GM11168 (cell line): ENCODE data around the gene ZKSCAN2.

Source experiments
- in situ Hi-C: fragments of 300-500 bp; cut with MboI; formaldehyde crosslinking; loops from one replicate; pipeline ENCODE4 v1.12.0; 2022; ENCODE audit warnings: low sequenced_read_pairs; ENCODE audit not compliant: unreplicated experiment

Gene ZKSCAN2

DNA sequence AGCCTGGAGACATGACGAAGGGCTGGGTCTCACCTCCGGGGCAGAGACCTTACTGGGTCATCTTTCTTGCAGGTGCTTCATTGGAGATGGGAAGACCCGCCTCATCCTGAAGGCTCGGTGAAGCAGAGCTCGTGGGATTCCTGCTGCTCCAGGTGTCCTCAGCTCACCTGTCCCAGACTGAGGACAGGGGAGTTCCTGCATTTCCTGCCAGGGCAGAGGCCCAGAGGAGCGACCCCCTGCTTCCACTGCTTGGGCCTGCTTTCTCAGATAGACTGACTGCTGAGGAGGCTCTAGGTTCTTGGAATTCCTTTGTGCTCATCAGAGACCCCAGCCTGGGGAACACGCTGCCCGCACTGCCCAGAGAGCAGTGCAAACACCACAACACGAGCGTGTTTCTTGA, 29.3 kb downstream of the ZKSCAN2 start:
- in situ Hi-C loops, result loop anchor here (10.0 kb wide), 2 partner anchors 104 to 164 kb away; no protein-coding TSS in a partner anchor

DNA sequence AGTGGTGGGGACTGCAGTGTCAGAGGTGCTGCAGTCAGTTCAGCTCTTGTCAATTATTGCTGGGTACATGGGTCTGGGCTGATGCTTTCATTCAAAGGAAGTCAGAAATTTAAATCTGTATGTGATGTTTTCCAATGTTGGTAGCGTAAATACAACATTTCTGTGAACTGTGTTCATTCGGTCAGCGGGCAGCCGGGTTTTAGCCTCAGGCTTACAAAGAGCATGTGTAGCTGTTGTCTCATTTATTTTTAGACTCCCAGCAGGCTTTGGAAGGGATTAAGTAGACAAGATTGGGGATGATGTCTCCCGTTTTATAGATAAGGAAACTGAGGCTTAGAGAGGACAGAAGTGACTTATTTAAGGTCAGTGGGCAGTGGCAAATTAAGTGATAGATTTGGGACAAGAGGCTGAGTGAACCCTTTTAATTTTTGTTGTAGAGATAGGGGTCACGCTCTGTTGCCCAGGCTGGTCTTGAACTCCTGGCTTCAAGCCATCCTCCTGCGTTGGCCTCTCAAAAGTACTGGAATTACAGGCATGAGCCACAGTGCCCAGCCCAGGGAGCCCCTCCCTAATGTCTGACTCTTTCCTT, 32.8 kb downstream of the ZKSCAN2 start:
- in situ Hi-C loops, result loop anchor here (10.0 kb wide), 2 partner anchors 100 to 160 kb away; no protein-coding TSS in a partner anchor

- in situ Hi-C loops, result loop anchor here (10.0 kb wide), 2 partner anchors 99 to 159 kb away; no protein-coding TSS in a partner anchor
Observed at GRCh38 chr16:25223964-25224363, 33.7 kb downstream of the ZKSCAN2 start.

DNA sequence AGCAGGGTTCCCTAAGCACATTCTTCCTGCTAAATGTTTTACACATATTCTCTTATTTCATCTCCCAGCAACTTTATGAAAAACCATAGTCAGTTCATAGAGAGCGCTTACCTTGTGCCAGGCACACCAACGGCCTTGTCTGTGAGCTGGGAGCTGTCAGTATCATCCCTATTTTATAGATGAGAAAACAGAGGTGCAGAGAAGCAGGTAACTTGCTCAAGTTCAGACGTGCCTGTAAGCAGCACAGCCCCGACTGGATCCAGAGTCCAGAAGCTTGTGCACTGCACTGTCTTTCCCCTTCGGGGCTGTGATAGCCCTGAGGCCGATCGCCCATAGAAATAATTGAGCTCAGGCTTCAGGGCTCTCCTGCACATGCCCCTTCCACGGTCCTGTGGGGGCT, 34.7 kb downstream of the ZKSCAN2 start:
- in situ Hi-C loops, result loop anchor here (10.0 kb wide), 2 partner anchors 98 to 158 kb away; no protein-coding TSS in a partner anchor

- in situ Hi-C loops, result no loop called here
Observed at GRCh38 chr16:25219070-25219737, 38.4 kb downstream of the ZKSCAN2 start.

DNA sequence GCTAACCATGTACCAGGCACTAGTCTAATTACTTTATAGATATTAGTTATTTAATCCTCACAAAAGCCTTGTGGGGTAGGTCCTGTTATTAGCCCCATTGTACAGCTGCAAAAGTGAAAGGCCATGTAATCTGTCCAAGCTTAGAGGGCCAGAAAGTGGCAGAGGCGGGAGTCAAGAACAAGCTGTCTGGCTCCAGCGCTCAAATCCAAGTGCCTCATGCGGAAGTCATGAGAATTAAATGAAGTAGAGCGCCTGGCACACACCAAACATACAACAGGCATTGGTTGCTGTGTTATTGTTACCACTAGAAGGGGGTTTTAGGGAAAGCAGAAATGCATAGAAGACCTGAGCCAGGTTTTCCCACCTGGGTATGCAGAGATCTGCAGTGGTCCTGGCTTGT, 39.7 kb downstream of the ZKSCAN2 start:
- in situ Hi-C loops, result no loop called here

DNA sequence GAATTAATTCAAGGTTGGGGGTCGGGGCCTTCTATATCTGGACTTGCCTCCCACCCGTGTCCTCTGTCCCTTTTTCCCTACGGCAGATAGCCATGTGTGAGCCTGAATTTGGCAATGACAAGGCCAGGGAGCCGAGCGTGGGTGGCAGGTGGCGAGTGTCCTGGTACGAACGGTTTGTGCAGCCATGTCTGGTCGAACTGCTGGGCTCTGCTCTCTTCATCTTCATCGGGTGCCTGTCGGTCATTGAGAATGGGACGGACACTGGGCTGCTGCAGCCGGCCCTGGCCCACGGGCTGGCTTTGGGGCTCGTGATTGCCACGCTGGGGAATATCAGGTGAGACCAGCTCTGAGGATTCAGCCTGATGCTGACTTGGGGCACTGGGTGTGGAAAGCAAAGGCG, 40.5 kb downstream of the ZKSCAN2 start:
- in situ Hi-C loops, result no loop called here

- in situ Hi-C loops, result no loop called here
Observed at GRCh38 chr16:25213709-25214397, 43.8 kb downstream of the ZKSCAN2 start.

DNA sequence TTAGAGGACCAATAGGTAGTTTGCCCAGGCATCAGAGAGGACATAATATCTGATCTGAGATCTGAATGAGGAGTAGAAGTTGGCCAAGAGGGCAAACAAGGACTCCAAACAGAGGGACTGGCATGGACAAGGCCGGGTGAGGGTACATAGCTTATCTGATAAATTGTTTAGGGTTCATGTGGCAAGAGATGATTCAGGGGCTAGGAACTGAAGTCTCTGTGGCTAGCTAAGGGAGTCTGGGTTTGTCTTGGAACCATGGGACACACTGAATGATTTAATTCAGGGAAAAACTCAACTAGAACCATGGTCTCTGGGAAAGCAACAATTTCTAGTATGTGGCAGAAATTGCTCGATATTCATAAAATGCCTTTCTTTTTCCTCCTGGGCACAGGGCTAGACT, 45.0 kb downstream of the ZKSCAN2 start:
- in situ Hi-C loops, result no loop called here

- in situ Hi-C loops, result no loop called here
Observed at GRCh38 chr16:25210758-25211157, 46.9 kb downstream of the ZKSCAN2 start.

DNA sequence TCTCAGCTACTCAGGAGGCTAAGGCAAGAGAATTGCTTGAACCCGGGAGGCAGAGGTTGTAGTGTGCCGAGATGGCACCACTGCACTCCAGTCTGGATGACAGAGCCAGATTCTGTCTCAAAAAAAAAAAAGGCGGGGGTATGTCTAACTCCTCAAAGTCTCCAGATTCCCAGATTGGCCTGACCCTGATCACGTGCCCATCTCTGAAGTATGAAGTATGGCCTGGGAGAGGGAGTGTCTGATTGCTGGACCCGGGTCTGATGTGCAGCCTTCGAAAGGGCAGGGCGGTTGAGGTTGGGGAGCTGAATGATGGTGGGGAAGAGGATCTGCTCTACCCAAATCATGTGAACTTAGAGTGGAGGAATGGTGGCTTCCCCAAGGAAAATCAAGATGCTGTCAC, 58.2 kb downstream of the ZKSCAN2 start:
- in situ Hi-C loops, result no loop called here

- in situ Hi-C loops, result no loop called here
Observed at GRCh38 chr16:25198021-25198420, 59.6 kb downstream of the ZKSCAN2 start.

- in situ Hi-C loops, result no loop called here
Observed at GRCh38 chr16:25194273-25194878, 63.3 kb downstream of the ZKSCAN2 start.

DNA sequence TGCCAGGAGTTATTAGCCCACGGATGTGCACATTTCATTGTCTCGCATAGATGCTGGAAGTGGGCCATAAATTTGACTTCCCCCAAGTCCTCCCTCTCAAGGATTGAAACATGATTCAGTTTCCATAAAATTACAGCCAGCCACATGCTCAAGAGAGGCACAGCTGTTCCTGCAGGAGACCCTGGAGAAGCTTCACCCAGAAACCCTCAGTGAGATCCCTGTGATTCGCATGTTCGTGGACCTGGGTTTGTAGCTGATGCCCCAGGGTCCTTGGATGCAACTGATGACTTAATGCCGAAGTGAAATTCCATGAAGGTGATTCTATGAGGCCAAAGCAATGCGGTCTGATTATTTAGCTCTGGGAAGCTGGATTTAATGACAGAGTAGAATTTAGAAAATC, 65.5 kb downstream of the ZKSCAN2 start:
- in situ Hi-C loops, result no loop called here

DNA sequence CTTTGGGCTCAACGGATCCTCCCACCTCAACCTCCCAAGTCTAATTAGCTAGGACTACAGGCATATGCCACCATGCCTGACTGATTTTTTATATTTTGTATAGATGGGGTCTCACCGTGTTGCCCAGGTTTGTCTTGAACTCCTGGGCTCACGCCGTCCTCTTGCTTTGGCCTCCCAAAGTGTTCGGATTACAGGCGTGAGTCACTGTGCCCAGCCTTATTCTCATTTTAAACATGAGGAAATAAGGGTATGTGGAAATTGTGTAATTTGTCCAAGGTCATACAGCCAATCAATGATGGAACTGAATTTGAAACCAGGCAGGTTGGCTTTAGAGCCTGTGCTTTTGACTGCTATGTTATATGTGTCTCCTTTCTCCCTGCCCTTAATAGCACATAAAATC, 68.3 kb downstream of the ZKSCAN2 start:
- in situ Hi-C loops, result no loop called here

DNA sequence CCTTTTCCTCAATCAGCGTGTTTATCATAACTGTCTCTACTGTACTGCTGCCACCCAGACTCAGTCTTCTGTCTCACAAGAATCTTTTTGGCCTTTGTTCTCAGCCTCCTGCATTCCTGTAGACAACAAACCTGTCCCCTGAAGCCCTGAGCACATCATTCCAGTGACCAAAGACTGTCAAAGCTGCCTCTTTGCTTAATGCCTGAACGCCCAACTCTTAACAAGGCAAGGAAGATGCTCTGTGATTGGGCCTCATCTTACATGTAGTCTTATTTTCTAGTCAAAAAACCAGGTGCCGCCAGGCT, 70.2 kb downstream of the ZKSCAN2 start:
- in situ Hi-C loops, result no loop called here
